Right forelimb (tissue), 1 donor: ENCODE measurements around the gene PRM3.

Experiments
- DNase-seq: peaks from one replicate; pipeline ENCODE4 v3.0.0-alpha.2; 2018

Gene PRM3

GRCh38 chr16:11224096-11224893 is 49.1 kb downstream of the PRM3 start:
- DNase-seq = no peak
